K562 (cell line): ENCODE data around the gene L3MBTL3.

Source experiments
- CTCF ChIP-seq, 3 experiments: IDR thresholded peaks in 2 of 3; conservative IDR thresholded peaks in 1 of 3; 2 replicates each; pipeline ENCODE4 v1.5.1; 2011 to 2012; ENCODE audit warnings: low read length in 3 of 3, mild to moderate bottlenecking in 3 of 3, control low read depth in 2 of 3, improper control_type of control experiment in 1 of 3, inconsistent platforms in 1 of 3, low read depth in 1 of 3, mixed read lengths in 1 of 3, moderate library complexity in 1 of 3; ENCODE audit not compliant: insufficient read depth in 2 of 3
- E2F1 ChIP-seq: sonication (generic); formaldehyde crosslinking; IDR thresholded peaks from 2 replicates; pipeline ENCODE4 v1.8.1; 2023; ENCODE audit warnings: mild to moderate bottlenecking, missing genetic modification reagents, moderate library complexity
- GTF3C2 ChIP-seq: IDR thresholded peaks from 3 replicates; pipeline ENCODE4 v1.6.1; 2011; ENCODE audit warnings: borderline replicate concordance, mild to moderate bottlenecking, moderate library complexity; ENCODE audit not compliant: insufficient read length; ENCODE audit errors: extremely low read depth
- LEF1 ChIP-seq: fragments of 450-650 bp; IDR thresholded peaks from 2 replicates; pipeline ENCODE4 v1.6.1; 2016; ENCODE audit warnings: mild to moderate bottlenecking
- MXI1 ChIP-seq: IDR thresholded peaks from 2 replicates; pipeline ENCODE4 v1.6.1; 2011; ENCODE audit warnings: low read depth, mild to moderate bottlenecking, improper control_type of control experiment, low read length
- POLR2A ChIP-seq: fragments of 450-650 bp; conservative IDR thresholded peaks from 2 replicates; pipeline ENCODE4 v1.6.1; 2016
- POLR2AphosphoS5 ChIP-seq: IDR thresholded peaks from 2 replicates; pipeline ENCODE4 v1.6.1; 2011; ENCODE audit warnings: mild to moderate bottlenecking, low read depth, low read length, moderate library complexity; ENCODE audit not compliant: control insufficient read depth, insufficient read depth
- RBM34 ChIP-seq: fragments of 200-400 bp; formaldehyde crosslinking; IDR thresholded peaks from 2 replicates; pipeline ENCODE4 v1.6.1; 2018; ENCODE audit warnings: low read length, borderline replicate concordance; ENCODE audit not compliant: insufficient read depth
- RFX1 ChIP-seq: fragments of 450-650 bp; IDR thresholded peaks from 2 replicates; pipeline ENCODE4 v1.6.1; 2016; ENCODE audit warnings: mild to moderate bottlenecking, moderate library complexity
- SMARCA5 ChIP-seq: fragments of 450-650 bp; IDR thresholded peaks from 2 replicates; pipeline ENCODE4 v1.6.1; 2016
- TCF7L2 ChIP-seq: fragments of 150-350 bp; IDR thresholded peaks from 2 replicates; pipeline ENCODE4 v1.6.1; 2016; ENCODE audit warnings: low read depth, mild to moderate bottlenecking, low read length, moderate library complexity
- YY1 ChIP-seq, 3 experiments: IDR thresholded peaks; 2 replicates each; pipeline ENCODE4 v1.6.1; 2011; ENCODE audit warnings: low read length in 2 of 3, mild to moderate bottlenecking in 2 of 3, moderate library complexity in 2 of 3, borderline replicate concordance in 1 of 3, control low read depth in 1 of 3, low read depth in 1 of 3; ENCODE audit not compliant: insufficient read depth in 3 of 3, insufficient replicate concordance in 2 of 3, control insufficient read depth in 1 of 3, insufficient read length in 1 of 3; ENCODE audit errors: extremely low read depth in 1 of 3
- ZBTB1 ChIP-seq: sonication (generic); formaldehyde crosslinking; IDR thresholded peaks from 2 replicates; pipeline ENCODE4 v1.8.1; 2023; ENCODE audit warnings: missing genetic modification reagents, low read depth, mild to moderate bottlenecking, borderline replicate concordance
- ZNF766 ChIP-seq: fragments of 200-800 bp; sonication (Bioruptor generic); conservative IDR thresholded peaks from 2 replicates; pipeline ENCODE4 v1.6.1; 2016; ENCODE audit warnings: missing genetic modification characterization, missing compliant biosample characterization

DNA sequence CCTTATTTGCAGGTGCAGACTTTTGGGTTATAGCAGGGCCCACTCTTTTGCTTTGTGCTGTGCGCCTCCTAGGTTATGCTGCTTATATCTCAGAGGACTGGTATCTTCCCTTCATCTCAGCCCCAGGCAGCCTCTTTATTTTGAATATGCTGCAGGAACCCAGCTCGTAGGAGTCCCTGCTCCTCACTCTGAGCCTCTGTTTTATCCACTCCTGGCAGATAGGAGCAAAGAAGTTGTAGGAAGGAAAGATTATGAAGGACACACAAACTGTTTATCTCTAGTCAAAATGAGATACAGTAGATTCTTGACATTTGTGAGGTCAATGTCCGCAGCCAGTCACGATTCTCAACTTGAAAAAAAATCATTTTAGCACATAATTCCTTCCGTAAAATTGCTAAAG lies 15.6 kb downstream of the L3MBTL3 start:
- TF ChIP-seq POLR2A (no peak), CTCF (IDR thresholded peaks at IDR 0.05 in 2 of 3, conservative IDR thresholded peaks at IDR 0.05 in 1 of 3; ENCODE audit: insufficient read depth in 2 of 3, low read depth in 1 of 3, low read length in 3 of 3) (no peak), ZBTB1 (no peak), SMARCA5 (no peak), YY1 (IDR thresholded peaks at IDR 0.05; ENCODE audit: borderline replicate concordance in 1 of 3, control insufficient read depth in 1 of 3, extremely low read depth in 1 of 3, insufficient read depth in 3 of 3, insufficient read length in 1 of 3, insufficient replicate concordance in 2 of 3, low read depth in 1 of 3, low read length in 2 of 3) (no peak), E2F1 (CRISPR knock-in tag) (no peak), MXI1 (no peak), ZNF766 (no peak), RFX1 (no peak), TCF7L2 (no peak), POLR2AphosphoS5 (no peak), LEF1 (no peak), GTF3C2 (no peak), RBM34 (no peak)
